Prostate gland (tissue), 2 donors: ENCODE data around the gene DOCK10.

Experiments
- CTCF ChIP-seq, 4 experiments: fragments of 200-600 bp in 2 of 4; fragments of 450-650 bp in 2 of 4; sonication (generic) in 2 of 4; IDR thresholded peaks; 1 replicate in 3 of 4; 2 replicates in 1 of 4; pipeline ENCODE4 v1.5.1; 2016 to 2019; ENCODE audit warnings: antibody characterized with exemption in 4 of 4, mild to moderate bottlenecking in 2 of 4, moderate library complexity in 2 of 4
- POLR2A ChIP-seq: fragments of 450-650 bp; IDR thresholded peaks from one replicate; pipeline ENCODE4 v1.6.1; 2016; ENCODE audit warnings: antibody characterized with exemption, mild to moderate bottlenecking
- POLR2AphosphoS5 ChIP-seq: sonication (generic); formaldehyde crosslinking; IDR thresholded peaks from one replicate; pipeline ENCODE4 v1.6.1; 2017; ENCODE audit warnings: antibody characterized with exemption

GRCh38 chr2:224831530-224831929, 210.7 kb downstream of the DOCK10 start:
- TF ChIP-seq CTCF (IDR thresholded peaks at IDR 0.05) (no peak), POLR2A (no peak), POLR2AphosphoS5 (no peak)
